SU-DHL-6 (cell line): ENCODE measurements around the gene HEMK1.

Source experiments
- H2AFZ ChIP-seq: fragments of 200-600 bp; sonication (generic); 2 replicates; pipeline ENCODE4 v1.6.1; 2014; ENCODE audit warnings: low read depth, mild to moderate bottlenecking, moderate library complexity, mixed read lengths, antibody characterized with exemption, low read length; ENCODE audit not compliant: severe bottlenecking
- H3F3A ChIP-seq: fragments of 200-600 bp; shearing (Covaris generic); 2 replicates; pipeline ENCODE4 v1.6.0; 2016; ENCODE audit warnings: antibody characterized with exemption, mild to moderate bottlenecking; ENCODE audit not compliant: insufficient read depth
- H3K27ac ChIP-seq: fragments of 200-600 bp; sonication (generic); 2 replicates; pipeline ENCODE4 v1.5.1; 2016; ENCODE audit warnings: low read depth, mild to moderate bottlenecking, low read length, moderate library complexity, mixed read lengths
- H3K27me3 ChIP-seq: fragments of 200-600 bp; sonication (generic), shearing (Covaris generic); 2 replicates; pipeline ENCODE4 v1.6.0; 2014; ENCODE audit warnings: mild to moderate bottlenecking, low read length
- H3K36me3 ChIP-seq: fragments of 200-600 bp; sonication (generic); 2 replicates; pipeline ENCODE4 v1.6.1; 2014; ENCODE audit warnings: mild to moderate bottlenecking, low read length, mixed read lengths
- H3K4me2 ChIP-seq: fragments of 300-600, 200-600 bp; shearing (Covaris generic), sonication (generic); 2 replicates; pipeline ENCODE4 v1.6.0; 2014; ENCODE audit warnings: low read length, low read depth, mild to moderate bottlenecking; ENCODE audit not compliant: poor library complexity, severe bottlenecking
- H3K4me3 ChIP-seq: fragments of 200-600 bp; sonication (generic); 2 replicates; pipeline ENCODE4 v1.5.1; 2014; ENCODE audit warnings: antibody characterized with exemption, low read length, mild to moderate bottlenecking, mixed read lengths; ENCODE audit not compliant: insufficient read depth, poor library complexity, severe bottlenecking
- H3K79me2 ChIP-seq: fragments of 200-600 bp; sonication (generic); 2 replicates; pipeline ENCODE4 v1.6.1; 2014; ENCODE audit warnings: mild to moderate bottlenecking, low read length, moderate library complexity; ENCODE audit not compliant: insufficient read depth
- H3K9ac ChIP-seq: fragments of 200-600 bp; sonication (generic); 2 replicates; pipeline ENCODE4 v1.7.0; 2014; ENCODE audit warnings: mild to moderate bottlenecking, low read length
- H3K9me2 ChIP-seq: fragments of 200-600 bp; sonication (generic); replicated peaks from 2 replicates; pipeline ENCODE4 v1.6.1; 2014; ENCODE audit warnings: low read length; ENCODE audit not compliant: insufficient read depth
- H3K9me3 ChIP-seq: fragments of 200-600 bp; sonication (generic); 2 replicates; pipeline ENCODE4 v1.6.1; 2014; ENCODE audit warnings: low read length, mixed read lengths; ENCODE audit not compliant: insufficient read depth
- H4K20me1 ChIP-seq: fragments of 200-600 bp; sonication (generic); 2 replicates; pipeline ENCODE4 v1.6.1; 2014; ENCODE audit warnings: low read depth, mild to moderate bottlenecking, antibody characterized with exemption, low read length, moderate library complexity, mixed read lengths
- CTCF ChIP-seq: fragments of 200-600 bp; sonication (generic); IDR thresholded peaks from one replicate; pipeline ENCODE4 v1.5.1; 2017; ENCODE audit warnings: antibody characterized with exemption, mild to moderate bottlenecking, low read length, moderate library complexity; ENCODE audit not compliant: insufficient read depth, poor library complexity, severe bottlenecking
- EZH2phosphoT487 ChIP-seq: fragments of 200-600 bp; sonication (generic), shearing (Covaris generic); conservative IDR thresholded peaks from 2 replicates; pipeline ENCODE4 v1.6.1; 2018; ENCODE audit warnings: mild to moderate bottlenecking, antibody characterized with exemption, low read length, moderate library complexity, mixed read lengths

Gene HEMK1

GRCh38 chr3:50632450-50632849 lies 63.1 kb downstream of the HEMK1 start:
- Histone ChIP-seq H4K20me1 (no peaks in the 10 kb centered on the region), H3K27ac (no peak overlapping the region), H3K9me3 (no peaks in the 10 kb centered on the region), H3K9me2 (no peaks in the 10 kb centered on the region), H3K79me2 (no peaks in the 10 kb centered on the region), H3K9ac (no peak overlapping the region), H3F3A (no peaks in the 10 kb centered on the region), H3K4me2 (no peak overlapping the region), H3K36me3 (no peaks in the 10 kb centered on the region), H3K27me3 (no peaks in the 10 kb centered on the region), H2AFZ (no peak overlapping the region), H3K4me3 (no peak overlapping the region)
- TF ChIP-seq EZH2phosphoT487 (no peak), CTCF (no peak)

- H3K79me2 ChIP-seq, result no peaks in the 10 kb centered on the region
- H3K4me3 ChIP-seq, result no peak overlapping the region
- H2AFZ ChIP-seq, result no peak overlapping the region
- TF ChIP-seq EZH2phosphoT487 (no peak), CTCF (no peak)
- no peaks in the 10 kb centered on the region for H3F3A ChIP-seq
- no peaks in the 10 kb centered on the region for H3K9me3 ChIP-seq
- no peaks in the 10 kb centered on the region for H3K27me3 ChIP-seq
- no peak overlapping the region for H3K4me2 ChIP-seq
- H3K9me2 ChIP-seq, result no peaks in the 10 kb centered on the region
- no peaks in the 10 kb centered on the region for H4K20me1 ChIP-seq
- no peaks in the 10 kb centered on the region for H3K36me3 ChIP-seq
- H3K9ac ChIP-seq, result no peak overlapping the region
- no peak overlapping the region for H3K27ac ChIP-seq
These were observed 64.0 kb downstream of the HEMK1 start for GRCh38 chr3:50633230-50633790.

- Histone ChIP-seq H3K27ac (no peak overlapping the region), H3K4me2 (no peak overlapping the region), H3K27me3 (no peaks in the 10 kb centered on the region), H3F3A (no peaks in the 10 kb centered on the region), H4K20me1 (no peaks in the 10 kb centered on the region), H3K36me3 (no peaks in the 10 kb centered on the region), H2AFZ (no peak overlapping the region), H3K9me3 (no peaks in the 10 kb centered on the region), H3K9ac (no peak overlapping the region), H3K4me3 (no peak overlapping the region), H3K79me2 (no peaks in the 10 kb centered on the region), H3K9me2 (no peaks in the 10 kb centered on the region)
- no peak for TF ChIP-seq EZH2phosphoT487
- TF ChIP-seq CTCF, result no peak
These were observed 65.7 kb downstream of the HEMK1 start for GRCh38 chr3:50635066-50635465.
